ENCODE measurements around the gene CLEC4F. TPM values are rescaled to one million over a fixed set of nuclear protein-coding genes. Genes with fewer than 3 reads are reported as not detected.
A peak's percentile ranks its signal among the peaks of the same experiment; 100 is the strongest.

Gene CLEC4F
- total and polyA plus RNA-seq, 10 donors: 0.64 to 4.8 (median 2.6) TPM; not detected in 1

- Histone ChIP-seq H3K9me3 (no peaks in the 10 kb centered on the region), H3K27ac (peak overlapping the region in 3 of 8 donors; percentile 13 to 56 (median 20)), H3K4me1 (peaks cover 0 to 33% (median 10%) of the 10 kb centered on the region in 6 donors), H3K4me3 (no peak overlapping the region), H3K27me3 (replicated peaks in 1 of 7) (peaks cover 0 to 5% (median 0%) of the 10 kb centered on the region in 7 donors), H3K36me3 (no peaks in the 10 kb centered on the region)
- 60 to 65% (median 65%) methylated on average over 5 of the region's 5 CpGs for WGBS, 5 donors
- no peak for DNase-seq
- intact Hi-C loops (cut with DNase I; ENCODE audit: low total_unique reads): no loop called here
- TF ChIP-seq CTCF (IDR thresholded peaks at IDR 0.05 in 8 of 11, conservative IDR thresholded peaks at IDR 0.05 in 3 of 11) (no peak), POLR2A (IDR thresholded peaks at IDR 0.05) (no peak), POLR2AphosphoS5 (IDR thresholded peaks at IDR 0.05) (no peak)
Observed at GRCh38 chr2:70827388-70827787, 7.0 kb upstream of the CLEC4F start.

- Histone ChIP-seq H3K27me3 (replicated peaks in 1 of 7) (peaks cover 0 to 5% (median 0%) of the 10 kb centered on the region in 7 donors), H3K9me3 (no peaks in the 10 kb centered on the region), H3K27ac (peak overlapping the region in 4 of 8 donors; percentile 13 to 56 (median 30)), H3K36me3 (no peaks in the 10 kb centered on the region), H3K4me1 (peaks cover 0 to 33% (median 10%) of the 10 kb centered on the region in 6 donors), H3K4me3 (no peak overlapping the region)
- TF ChIP-seq CTCF (IDR thresholded peaks at IDR 0.05 in 8 of 11, conservative IDR thresholded peaks at IDR 0.05 in 3 of 11): no peak
- TF ChIP-seq POLR2AphosphoS5 (IDR thresholded peaks at IDR 0.05): no peak
- TF ChIP-seq POLR2A (IDR thresholded peaks at IDR 0.05): no peak
- 26 to 60% (median 43%) methylated on average over 4 of the region's 4 CpGs for WGBS, 5 donors
- DNase-seq: no peak
- intact Hi-C loops (cut with DNase I; ENCODE audit: low total_unique reads): no loop called here
Observed at GRCh38 chr2:70826696-70827350, 6.4 kb upstream of the CLEC4F start.

GRCh38 chr2:70823249-70823648 lies 2.9 kb upstream of the CLEC4F start:
- peaks cover 0 to 19% (median 8%) of the 10 kb centered on the region in 6 donors for H3K4me1 ChIP-seq
- TF ChIP-seq CTCF (IDR thresholded peaks at IDR 0.05 in 8 of 11, conservative IDR thresholded peaks at IDR 0.05 in 3 of 11): no peak
- TF ChIP-seq POLR2AphosphoS5 (IDR thresholded peaks at IDR 0.05): no peak
- intact Hi-C loops (cut with DNase I; ENCODE audit: low total_unique reads): no loop called here
- peaks cover 0 to 8% (median 0%) of the 10 kb centered on the region in 7 donors for H3K27me3 ChIP-seq (replicated peaks in 1 of 7)
- no peaks in the 10 kb centered on the region for H3K9me3 ChIP-seq
- H3K4me3 ChIP-seq: no peak overlapping the region
- no peak for DNase-seq
- no peaks in the 10 kb centered on the region for H3K36me3 ChIP-seq
- 72 to 85% (median 72%) methylated on average over 5 of the region's 5 CpGs for WGBS, 5 donors
- H3K27ac ChIP-seq: no peak overlapping the region

- no peak overlapping the region for H3K27ac ChIP-seq
- H3K4me1 ChIP-seq: peaks cover 0 to 14% (median 6%) of the 10 kb centered on the region in 6 donors
- peaks cover 0 to 8% (median 0%) of the 10 kb centered on the region in 7 donors for H3K27me3 ChIP-seq (replicated peaks in 1 of 7)
- DNase-seq: no peak
- intact Hi-C loops (cut with DNase I; ENCODE audit: low total_unique reads): no loop called here
- 59 to 85% (median 79%) methylated on average over 6 to 8 of the region's 8 CpGs for WGBS, 5 donors
- no peak overlapping the region for H3K4me3 ChIP-seq
- no peaks in the 10 kb centered on the region for H3K36me3 ChIP-seq
- H3K9me3 ChIP-seq: no peaks in the 10 kb centered on the region
- TF ChIP-seq POLR2A (IDR thresholded peaks at IDR 0.05): no peak
- TF ChIP-seq POLR2AphosphoS5 (IDR thresholded peaks at IDR 0.05): no peak
- TF ChIP-seq CTCF (IDR thresholded peaks at IDR 0.05 in 8 of 11, conservative IDR thresholded peaks at IDR 0.05 in 3 of 11): no peak
Observed at GRCh38 chr2:70822843-70823242, 2.4 kb upstream of the CLEC4F start.
